HG02840 (cell line): Measurements from ENCODE around the gene RAB11FIP5.
"Not testable (repeated sequence)": the region's sequence is repeated elsewhere in the genome, so short reads cannot be mapped to it uniquely, and the experiment has no call there.

Experiments
- ATAC-seq: cut with Tn5 transposase; IDR thresholded peaks from one replicate; pipeline ENCODE4 v1.9.1; 2021; ENCODE audit warnings: mild to moderate bottlenecking, moderate library complexity, moderate number of reproducible peaks; ENCODE audit not compliant: unreplicated experiment, low FRiP score

The RAB11FIP5 gene

DNA sequence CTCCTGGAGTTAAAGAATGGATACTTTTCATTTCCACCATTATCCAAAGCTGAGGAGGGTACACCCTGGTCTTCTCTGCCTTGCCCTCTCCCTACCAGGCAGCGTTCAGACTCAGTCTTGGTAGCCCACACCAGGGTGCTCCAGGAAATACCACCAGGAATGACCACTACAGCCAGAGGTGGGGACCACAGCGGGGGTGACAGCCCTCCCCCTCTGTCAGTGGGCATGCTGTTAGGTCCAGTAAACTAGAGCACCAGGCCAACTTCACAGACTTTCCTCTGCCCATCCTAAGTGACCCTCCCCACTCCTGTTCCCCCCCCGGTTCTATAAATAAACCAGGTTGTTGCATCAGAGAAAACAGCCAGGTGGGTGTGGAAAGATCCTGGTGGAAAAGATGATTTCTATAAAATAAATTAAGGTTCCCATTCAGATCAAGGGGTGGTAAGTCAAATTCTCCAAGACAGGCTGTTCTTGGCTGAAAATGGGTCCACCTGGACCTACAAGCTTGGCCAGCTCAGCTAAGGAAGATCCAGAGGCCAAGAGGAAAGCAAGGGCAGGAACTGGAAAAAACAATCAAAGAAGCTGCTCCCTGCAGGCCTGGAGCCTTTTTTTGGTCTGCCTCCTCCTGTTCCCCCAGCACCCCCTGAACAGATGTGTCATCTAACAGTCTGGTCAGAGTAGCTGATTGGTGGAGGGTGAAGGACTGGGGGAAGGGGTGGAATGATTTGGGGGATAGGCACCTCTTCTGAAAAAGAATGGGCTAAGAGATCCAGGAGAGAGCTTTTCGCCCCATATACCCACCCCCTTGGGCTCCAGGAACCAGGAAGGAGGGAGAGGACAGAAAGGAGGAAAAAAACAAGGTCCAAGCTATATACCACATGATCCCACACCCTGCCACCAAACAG lies 2.3 kb downstream of the RAB11FIP5 start:
- ATAC-seq: no peak

DNA sequence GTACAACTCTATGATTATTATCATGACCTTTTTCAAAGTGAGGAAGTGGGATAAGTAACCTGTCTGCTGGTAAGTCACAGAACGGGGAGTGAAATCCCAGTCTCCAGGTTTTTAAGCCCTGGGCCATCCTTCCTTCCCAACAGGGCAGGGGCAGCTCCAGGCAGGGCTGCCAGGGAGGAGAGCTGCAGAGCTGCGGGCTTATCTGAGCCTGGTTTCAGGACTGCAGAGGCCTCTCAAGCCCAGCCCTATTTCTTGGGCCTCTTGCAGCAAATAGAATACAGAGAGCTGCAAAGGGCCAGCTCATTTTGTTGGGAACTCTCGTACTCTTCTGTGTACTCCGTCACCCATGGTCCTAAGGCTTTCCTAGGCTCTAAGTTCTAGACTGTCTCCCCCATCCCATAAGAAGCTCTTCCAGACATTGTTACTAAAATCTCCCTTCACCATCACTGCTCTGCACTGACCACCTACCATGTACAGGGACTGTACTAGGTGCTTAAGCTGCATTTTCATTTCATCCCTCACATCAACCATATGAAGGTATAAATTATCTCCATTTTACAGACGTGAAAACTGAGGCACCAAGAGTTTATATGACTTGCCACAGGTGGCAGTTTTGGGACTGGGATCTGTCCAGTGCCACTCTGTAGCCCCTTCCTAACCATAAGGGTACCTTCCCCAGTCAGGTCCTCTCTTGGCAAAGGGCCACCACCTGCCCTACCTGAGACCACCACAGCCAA lies 3.1 kb downstream of the RAB11FIP5 start:
- ATAC-seq: no peak

DNA sequence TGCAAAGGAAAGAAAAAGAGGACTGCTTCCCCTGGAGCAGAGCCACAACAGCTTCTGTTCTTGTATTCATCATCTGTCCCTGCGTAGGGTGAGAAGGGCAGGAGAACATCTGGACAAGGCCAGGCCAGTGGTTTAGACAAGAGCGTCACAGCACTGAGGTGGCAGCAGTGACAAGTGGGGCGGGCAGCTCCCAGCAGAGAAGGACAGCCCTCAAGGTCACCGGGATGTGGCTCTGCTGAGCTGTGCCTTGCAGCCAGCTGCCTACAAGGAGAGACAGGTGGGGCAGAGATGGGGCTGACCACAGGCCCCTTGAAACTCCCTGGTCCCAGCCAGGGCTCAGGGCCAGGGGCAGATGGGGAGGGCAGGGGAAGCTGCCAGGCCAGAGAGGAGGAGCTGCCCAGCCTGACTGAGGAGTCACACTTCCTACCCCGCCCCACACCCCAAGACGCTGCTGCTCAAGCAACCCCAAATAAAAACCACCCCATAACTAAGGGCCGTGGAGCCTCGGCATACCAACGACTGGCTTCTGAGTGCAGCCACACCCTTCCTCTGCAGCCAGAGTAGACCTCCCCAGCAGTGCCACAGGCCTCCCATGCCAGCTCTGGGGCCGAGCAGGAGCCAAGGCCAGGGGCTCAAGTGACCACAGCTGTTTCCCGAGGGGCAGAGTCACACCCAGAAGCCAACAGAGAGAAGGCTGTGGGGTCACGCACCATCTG lies 5.4 kb downstream of the RAB11FIP5 start:
- ATAC-seq: no peak

DNA sequence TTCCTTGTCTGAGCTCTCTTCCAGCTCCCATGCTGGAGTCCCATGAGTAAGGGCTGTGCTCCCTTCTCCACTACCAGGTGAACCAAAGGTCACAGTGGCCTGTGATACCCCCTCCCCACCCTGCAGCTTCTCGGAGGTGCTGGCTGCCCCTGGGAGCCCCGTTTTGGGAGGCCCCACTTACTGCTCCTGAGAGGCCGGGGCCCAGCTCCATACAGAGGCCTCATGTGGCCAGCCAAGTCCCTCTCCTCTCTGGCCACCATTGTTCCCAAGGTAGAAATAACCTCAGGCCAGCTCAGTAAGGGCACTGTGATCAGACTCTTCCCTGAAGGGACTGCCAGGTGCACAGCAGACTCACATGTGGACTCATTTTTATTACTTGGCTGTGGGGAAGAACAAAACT lies 6.0 kb downstream of the RAB11FIP5 start:
- no peak for ATAC-seq

GRCh38 chr2:73105511-73105971 lies 7.2 kb downstream of the RAB11FIP5 start:
- no peak for ATAC-seq

DNA sequence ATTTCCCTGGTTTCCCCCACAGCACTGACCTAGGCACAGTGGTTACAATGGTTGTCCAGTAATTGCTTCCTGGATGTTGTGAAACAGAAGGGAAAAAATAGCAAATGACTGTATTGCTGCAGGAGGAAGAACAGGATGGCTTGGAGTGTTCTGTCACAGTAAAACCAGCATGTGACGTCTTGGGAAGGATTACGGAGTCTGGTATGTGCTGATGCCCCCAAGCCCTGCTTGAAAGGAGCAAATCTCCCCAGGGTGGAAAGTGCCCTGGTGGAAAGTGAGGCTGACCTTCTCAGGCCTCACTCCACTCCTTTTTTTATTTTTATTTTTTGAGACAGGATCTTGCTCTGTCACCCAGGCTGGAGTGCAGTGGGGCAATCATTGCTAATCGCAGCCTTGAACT lies 7.8 kb downstream of the RAB11FIP5 start:
- no peak for ATAC-seq

GRCh38 chr2:73103018-73103542 lies 9.7 kb downstream of the RAB11FIP5 start:
- no peak for ATAC-seq

GRCh38 chr2:73101626-73102256 lies 11.0 kb downstream of the RAB11FIP5 start:
- ATAC-seq: no peak

DNA sequence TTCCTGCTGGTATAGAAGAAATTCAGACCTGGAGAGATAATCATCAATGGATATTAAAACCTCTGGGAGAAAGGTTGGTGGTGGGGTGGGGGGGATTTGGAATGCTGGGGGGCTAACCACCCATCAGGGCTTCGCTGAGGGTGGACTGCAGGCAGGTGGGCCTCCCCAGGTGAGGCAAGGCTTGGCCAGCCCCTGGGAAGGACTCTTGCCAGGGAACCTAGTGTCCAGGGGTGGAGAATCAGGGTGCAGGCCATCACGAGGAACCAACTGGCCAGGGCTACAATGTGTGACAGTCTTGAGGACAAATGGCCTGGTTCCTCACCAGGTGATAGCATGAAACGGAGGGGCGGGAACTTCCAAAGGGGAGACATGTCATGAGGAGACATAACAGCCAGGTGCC lies 11.8 kb downstream of the RAB11FIP5 start:
- no peak for ATAC-seq

DNA sequence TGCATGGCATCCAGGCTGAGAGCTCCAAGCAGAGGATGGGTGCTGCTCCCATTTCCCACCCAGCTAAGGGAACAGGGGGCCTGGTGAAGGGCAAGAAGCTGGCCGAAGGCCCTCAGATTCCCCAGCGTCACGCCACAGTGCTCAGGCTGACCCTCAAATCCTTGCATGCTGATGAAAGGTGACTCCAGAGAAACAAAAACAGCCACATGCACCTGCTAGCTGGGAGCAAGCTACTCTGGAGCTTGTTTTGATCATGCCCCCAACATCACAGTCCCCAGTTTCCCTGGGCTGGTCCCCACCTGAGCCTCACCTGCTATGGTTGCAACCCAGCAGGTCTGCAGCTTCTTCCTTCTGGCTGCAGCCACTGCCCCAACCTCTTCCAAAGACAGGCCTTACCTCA lies 13.3 kb downstream of the RAB11FIP5 start:
- no peak for ATAC-seq

DNA sequence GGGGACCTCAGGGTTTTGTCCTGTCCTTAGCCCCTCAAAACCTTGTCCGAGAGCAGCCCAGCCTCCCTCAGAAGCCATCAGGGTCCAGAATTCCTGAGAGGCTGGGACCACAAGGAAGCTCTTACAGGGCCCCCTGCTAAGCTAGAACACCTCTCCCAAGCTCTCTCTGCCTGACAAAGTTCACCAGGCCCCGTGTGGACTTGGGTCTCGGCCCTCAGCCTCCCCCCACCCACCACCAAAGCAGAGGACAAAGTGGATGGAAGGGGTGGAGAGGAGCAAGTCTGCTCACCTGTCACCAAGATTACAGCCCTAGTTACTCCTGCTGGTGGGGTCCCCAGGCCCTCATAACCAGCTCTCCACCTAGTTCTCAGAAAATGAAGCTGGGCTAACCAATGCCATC lies 16.8 kb downstream of the RAB11FIP5 start:
- ATAC-seq: no peak

DNA sequence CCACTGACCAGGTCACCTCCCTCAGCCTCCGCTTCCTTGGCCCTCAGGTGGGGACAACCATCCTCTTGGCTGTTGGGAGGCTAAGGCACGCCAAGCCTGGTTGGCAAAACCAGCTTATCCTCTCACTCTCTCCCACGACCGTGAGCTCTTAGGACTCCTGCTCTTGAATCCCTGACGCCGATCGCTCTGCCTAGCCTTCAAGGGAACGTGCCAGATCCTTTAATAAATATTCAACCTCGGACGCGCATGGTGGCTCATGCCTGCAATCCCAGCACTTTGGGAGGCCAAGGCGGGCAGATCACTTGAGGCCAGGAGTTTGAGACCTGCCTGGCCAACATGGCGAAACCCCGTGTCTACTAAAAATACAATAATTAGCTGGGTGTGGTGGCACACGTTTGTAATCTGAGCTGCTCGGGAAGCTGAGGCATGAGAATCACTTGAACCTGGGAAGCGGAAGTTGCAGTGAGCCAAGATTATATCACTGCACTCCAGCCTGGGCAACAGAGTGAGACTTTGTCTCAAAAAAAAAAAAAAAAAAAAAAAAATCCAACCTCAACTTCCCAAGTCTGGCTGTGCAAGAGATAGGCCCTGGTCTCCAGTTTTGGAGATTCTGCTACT lies 19.0 kb downstream of the RAB11FIP5 start:
- not testable (repeated sequence) for ATAC-seq

- ATAC-seq: no peak
Measured at GRCh38 chr2:73092146-73092783, 20.5 kb downstream of the RAB11FIP5 start.

GRCh38 chr2:73091696-73092095 lies 21.1 kb downstream of the RAB11FIP5 start:
- no peak for ATAC-seq

GRCh38 chr2:73091164-73091563 lies 21.6 kb downstream of the RAB11FIP5 start:
- no peak for ATAC-seq

DNA sequence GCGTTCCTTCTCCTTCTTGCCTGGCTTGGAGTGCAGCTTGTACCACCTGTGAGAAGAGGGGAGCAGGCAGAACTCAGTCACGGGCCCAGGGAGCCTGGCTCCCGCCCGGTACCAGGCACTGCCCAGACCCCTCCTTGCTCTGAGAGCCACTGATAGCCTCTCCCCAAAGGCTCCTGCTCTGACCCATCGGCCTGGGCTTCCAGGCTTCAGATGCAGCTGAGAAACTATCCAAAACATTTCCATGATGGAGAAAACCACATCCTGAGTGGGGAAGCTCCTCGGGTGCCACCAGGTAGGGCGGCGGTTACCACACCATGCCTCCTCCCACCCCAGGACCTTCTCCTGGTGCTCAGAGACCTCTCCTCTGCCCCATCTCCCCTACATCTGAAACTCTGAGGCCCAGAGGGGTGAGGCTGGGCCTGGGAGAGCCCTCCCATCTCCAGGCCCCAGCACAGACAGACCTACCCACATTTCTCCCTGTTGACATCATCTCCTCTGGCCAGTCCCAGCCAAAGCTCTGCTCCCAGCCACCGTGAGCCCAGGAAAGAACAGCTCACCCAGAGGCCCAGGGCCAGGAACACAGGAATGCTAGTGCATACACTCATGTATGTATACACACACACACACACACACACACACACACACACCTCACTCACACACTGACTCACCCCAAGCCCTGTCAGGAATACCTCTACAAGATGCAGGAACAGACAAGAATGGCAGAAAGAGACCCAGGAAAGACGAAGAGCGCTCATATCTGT lies 23.3 kb downstream of the RAB11FIP5 start:
- ATAC-seq: no peak

DNA sequence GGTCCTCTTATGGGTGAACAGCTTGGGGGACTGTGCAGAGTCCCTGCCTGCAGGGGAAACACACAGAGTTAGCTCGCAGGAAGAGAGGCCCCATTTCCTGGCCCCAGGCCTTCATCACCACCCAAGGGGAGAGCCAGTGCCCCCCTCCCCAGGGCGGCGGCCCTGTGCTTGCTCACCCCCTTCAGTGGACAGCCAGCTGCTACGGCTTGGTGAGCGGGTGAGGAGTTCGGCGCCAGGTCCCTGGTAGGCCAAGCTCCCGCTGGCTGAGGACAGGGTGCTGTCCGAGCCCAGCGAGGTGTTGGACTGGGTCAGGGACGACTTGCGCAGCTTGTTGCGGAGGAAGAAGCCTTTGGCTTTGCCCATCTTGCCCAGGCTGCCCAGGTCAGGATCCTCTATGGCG lies 24.0 kb downstream of the RAB11FIP5 start:
- ATAC-seq: no peak

- no peak for ATAC-seq
Measured at GRCh38 chr2:73088211-73088610, 24.5 kb downstream of the RAB11FIP5 start.

GRCh38 chr2:73087311-73087710 lies 25.4 kb downstream of the RAB11FIP5 start:
- ATAC-seq: no peak
